ENCODE data around the gene PGBD4.

Gene PGBD4

DNA sequence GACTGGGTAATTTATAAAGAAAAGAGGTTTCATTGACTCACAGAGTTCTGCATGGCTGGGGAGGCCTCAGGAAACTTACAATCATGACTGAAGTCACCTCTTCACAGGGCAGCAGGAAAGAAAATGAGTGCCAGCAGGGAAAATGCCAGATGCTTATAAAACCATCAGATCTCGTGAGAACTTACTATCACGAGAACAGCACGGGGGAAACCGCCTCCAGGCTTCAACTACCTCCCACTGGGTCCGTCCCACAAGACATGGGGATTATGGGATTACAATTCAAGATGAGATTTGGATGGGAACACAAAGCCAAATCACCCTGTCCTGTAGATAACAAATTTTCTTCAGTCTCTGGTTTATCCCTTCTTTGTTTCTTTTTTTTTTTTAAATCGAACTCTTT is 31.9 kb upstream of the PGBD4 start:
- no peaks in the 10 kb centered on the region for H3K9me3 ChIP-seq (ENCODE audit: insufficient read depth, low read depth, low read length)

DNA sequence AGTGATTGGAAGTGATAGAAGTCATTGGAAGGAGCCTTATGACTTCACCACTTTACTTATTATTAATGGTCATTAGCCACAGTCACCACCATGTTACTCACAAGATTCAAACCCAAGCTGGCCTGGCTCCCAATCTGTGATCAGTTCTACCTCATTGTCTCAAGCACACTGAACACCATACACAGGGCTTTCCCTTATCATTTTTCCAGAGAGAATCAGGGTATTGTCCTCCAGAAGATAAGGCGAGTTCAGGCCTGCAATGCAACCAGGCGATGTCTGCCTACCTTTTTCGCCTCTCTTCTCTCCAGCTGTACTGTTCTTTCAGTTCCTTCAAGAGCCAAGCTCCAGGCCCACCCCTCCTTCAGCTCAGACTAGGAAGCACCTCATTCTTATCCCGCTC is 25.1 kb upstream of the PGBD4 start:
- H3K36me3 ChIP-seq (ENCODE audit: insufficient read depth, low read length), result no peaks in the 10 kb centered on the region
- no peaks in the 10 kb centered on the region for H3K27me3 ChIP-seq (ENCODE audit: insufficient read depth, low read length, poor library complexity, severe bottlenecking)
- no peak overlapping the region for H3K4me2 ChIP-seq (ENCODE audit: low read depth, low read length, poor library complexity, severe bottlenecking)
- H3K4me1 ChIP-seq (ENCODE audit: insufficient read depth, low read length, poor library complexity, severe bottlenecking), result no peaks in the 10 kb centered on the region
- H3K4me3 ChIP-seq (ENCODE audit: low read length, poor library complexity, severe bottlenecking), result no peak overlapping the region
- no peak for TF ChIP-seq EZH2phosphoT487 (IDR thresholded peaks at IDR 0.05; ENCODE audit: borderline replicate concordance)
- TF ChIP-seq, protein P1, sequence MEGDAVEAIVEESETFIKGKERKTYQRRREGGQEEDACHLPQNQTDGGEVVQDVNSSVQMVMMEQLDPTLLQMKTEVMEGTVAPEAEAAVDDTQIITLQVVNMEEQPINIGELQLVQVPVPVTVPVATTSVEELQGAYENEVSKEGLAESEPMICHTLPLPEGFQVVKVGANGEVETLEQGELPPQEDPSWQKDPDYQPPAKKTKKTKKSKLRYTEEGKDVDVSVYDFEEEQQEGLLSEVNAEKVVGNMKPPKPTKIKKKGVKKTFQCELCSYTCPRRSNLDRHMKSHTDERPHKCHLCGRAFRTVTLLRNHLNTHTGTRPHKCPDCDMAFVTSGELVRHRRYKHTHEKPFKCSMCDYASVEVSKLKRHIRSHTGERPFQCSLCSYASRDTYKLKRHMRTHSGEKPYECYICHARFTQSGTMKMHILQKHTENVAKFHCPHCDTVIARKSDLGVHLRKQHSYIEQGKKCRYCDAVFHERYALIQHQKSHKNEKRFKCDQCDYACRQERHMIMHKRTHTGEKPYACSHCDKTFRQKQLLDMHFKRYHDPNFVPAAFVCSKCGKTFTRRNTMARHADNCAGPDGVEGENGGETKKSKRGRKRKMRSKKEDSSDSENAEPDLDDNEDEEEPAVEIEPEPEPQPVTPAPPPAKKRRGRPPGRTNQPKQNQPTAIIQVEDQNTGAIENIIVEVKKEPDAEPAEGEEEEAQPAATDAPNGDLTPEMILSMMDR (conservative IDR thresholded peaks at IDR 0.05; ENCODE audit: low read length), result no peak
- no peaks in the 10 kb centered on the region for H3F3A ChIP-seq (ENCODE audit: low read depth)
- no peaks in the 10 kb centered on the region for H4K20me1 ChIP-seq (ENCODE audit: insufficient read depth, low read length, poor library complexity, severe bottlenecking)
- H3K9me2 ChIP-seq (replicated peaks; ENCODE audit: low read depth, low read length), result no peaks in the 10 kb centered on the region
- no peaks in the 10 kb centered on the region for H3K79me2 ChIP-seq (ENCODE audit: insufficient read depth, low read length)
- H3K9me3 ChIP-seq (ENCODE audit: insufficient read depth, low read depth, low read length), result no peaks in the 10 kb centered on the region
- no peak overlapping the region for H3K9ac ChIP-seq (ENCODE audit: low read depth, low read length, poor library complexity, severe bottlenecking)
- no peak overlapping the region for H2AFZ ChIP-seq (ENCODE audit: low read length)

More for the DNA sequence above, 31.9 kb upstream of the PGBD4 start:
- H3K79me2 ChIP-seq (ENCODE audit: insufficient read depth, low read length), result no peaks in the 10 kb centered on the region
- no peak overlapping the region for H3K9ac ChIP-seq (ENCODE audit: low read depth, low read length, poor library complexity, severe bottlenecking)
- no peaks in the 10 kb centered on the region for H3K36me3 ChIP-seq (ENCODE audit: insufficient read depth, low read length)
- no peak for TF ChIP-seq EZH2phosphoT487 (IDR thresholded peaks at IDR 0.05; ENCODE audit: borderline replicate concordance)
- TF ChIP-seq, protein P1 (conservative IDR thresholded peaks at IDR 0.05; ENCODE audit: low read length), result no peak
- H4K20me1 ChIP-seq (ENCODE audit: insufficient read depth, low read length, poor library complexity, severe bottlenecking), result no peaks in the 10 kb centered on the region
- no peaks in the 10 kb centered on the region for H3K27me3 ChIP-seq (ENCODE audit: insufficient read depth, low read length, poor library complexity, severe bottlenecking)
- no peaks in the 10 kb centered on the region for H3K4me1 ChIP-seq (ENCODE audit: insufficient read depth, low read length, poor library complexity, severe bottlenecking)
- H3F3A ChIP-seq (ENCODE audit: low read depth), result no peaks in the 10 kb centered on the region
- no peaks in the 10 kb centered on the region for H3K9me2 ChIP-seq (replicated peaks; ENCODE audit: low read depth, low read length)
- no peak overlapping the region for H3K4me3 ChIP-seq (ENCODE audit: low read length, poor library complexity, severe bottlenecking)
- no peak overlapping the region for H3K4me2 ChIP-seq (ENCODE audit: low read depth, low read length, poor library complexity, severe bottlenecking)
- H2AFZ ChIP-seq (ENCODE audit: low read length), result no peak overlapping the region

DNA sequence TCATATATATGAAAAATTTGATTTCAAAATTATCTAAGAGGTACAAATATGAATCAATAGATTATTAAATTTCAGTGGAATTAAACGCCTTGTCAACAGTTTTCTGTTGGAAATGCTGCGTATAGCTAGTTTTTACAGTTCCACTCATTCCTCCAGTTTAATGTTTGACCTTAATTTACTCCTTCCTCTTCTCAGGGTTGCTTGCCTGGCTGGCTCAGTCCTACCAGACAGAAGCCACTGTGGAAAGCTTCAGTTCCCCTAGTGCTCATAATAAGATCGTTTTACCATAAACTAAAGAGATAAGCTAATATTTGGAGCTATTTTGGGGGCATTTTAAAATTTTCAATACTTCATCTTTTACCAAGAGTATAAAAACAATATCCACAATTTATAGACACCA is 23.0 kb upstream of the PGBD4 start:
- peaks cover 8% of the 10 kb centered on the region; the same call in 1 of the 2 replicates for H3K36me3 ChIP-seq (ENCODE audit: insufficient read depth, low read length)
- H3F3A ChIP-seq (ENCODE audit: low read depth), result no peaks in the 10 kb centered on the region
- H3K9me2 ChIP-seq (replicated peaks; ENCODE audit: low read depth, low read length), result no peaks in the 10 kb centered on the region
- TF ChIP-seq EZH2phosphoT487 (IDR thresholded peaks at IDR 0.05; ENCODE audit: borderline replicate concordance), result no peak
- TF ChIP-seq, protein P1 (conservative IDR thresholded peaks at IDR 0.05; ENCODE audit: low read length), result no peak
- H3K9ac ChIP-seq (ENCODE audit: low read depth, low read length, poor library complexity, severe bottlenecking), result no peak overlapping the region
- H2AFZ ChIP-seq (ENCODE audit: low read length), result no peak overlapping the region
- H4K20me1 ChIP-seq (ENCODE audit: insufficient read depth, low read length, poor library complexity, severe bottlenecking), result no peaks in the 10 kb centered on the region
- no peak overlapping the region for H3K4me2 ChIP-seq (ENCODE audit: low read depth, low read length, poor library complexity, severe bottlenecking)
- no peaks in the 10 kb centered on the region for H3K79me2 ChIP-seq (ENCODE audit: insufficient read depth, low read length)
- no peaks in the 10 kb centered on the region for H3K4me1 ChIP-seq (ENCODE audit: insufficient read depth, low read length, poor library complexity, severe bottlenecking)
- H3K27me3 ChIP-seq (ENCODE audit: insufficient read depth, low read length, poor library complexity, severe bottlenecking), result no peaks in the 10 kb centered on the region
- no peak overlapping the region for H3K4me3 ChIP-seq (ENCODE audit: low read length, poor library complexity, severe bottlenecking)
- no peaks in the 10 kb centered on the region for H3K9me3 ChIP-seq (ENCODE audit: insufficient read depth, low read depth, low read length)
